GM23338 (cell line): ENCODE measurements around the gene CACNA1B. TPM values are rescaled to one million over a fixed set of nuclear protein-coding genes. Genes with fewer than 3 reads are reported as not detected.

Source experiments
- ATAC-seq: fragments of 200-7000 bp; cut with Tn5 transposase; 3 replicates; pipeline ENCODE4 v1.9.1; 2020
- DNase-seq: peaks from one replicate; pipeline ENCODE4 v3.0.0-alpha.2; 2015; ENCODE audit warnings: low spot score
- H2AFZ ChIP-seq: fragments of 200-600 bp; sonication (generic); 2 replicates; pipeline ENCODE4 v1.8.0; 2016; ENCODE audit warnings: antibody characterized with exemption, mild to moderate bottlenecking, moderate library complexity
- H3F3A ChIP-seq: fragments of 200-600 bp; sonication (generic); replicated peaks from 2 replicates; pipeline ENCODE4 v1.8.0; 2017; ENCODE audit warnings: antibody characterized with exemption, mixed run types, low read depth
- H3K27ac ChIP-seq: fragments of 200-600 bp; sonication (generic); 2 replicates; pipeline ENCODE4 v1.6.1; 2016; ENCODE audit warnings: low read depth
- H3K27me3 ChIP-seq: fragments of 200-600 bp; sonication (generic); 2 replicates; pipeline ENCODE4 v1.8.0; 2016; ENCODE audit warnings: mild to moderate bottlenecking, mixed run types, moderate library complexity; ENCODE audit not compliant: insufficient read depth
- H3K36me3 ChIP-seq: fragments of 200-600 bp; sonication (generic); 2 replicates; pipeline ENCODE4 v1.8.0; 2016; ENCODE audit warnings: mild to moderate bottlenecking; ENCODE audit not compliant: insufficient read depth
- H3K4me1 ChIP-seq: fragments of 200-600 bp; sonication (generic); 2 replicates; pipeline ENCODE4 v1.8.0; 2016; ENCODE audit warnings: mild to moderate bottlenecking, moderate library complexity; ENCODE audit not compliant: insufficient read depth
- H3K4me2 ChIP-seq: fragments of 200-600 bp; sonication (generic); 2 replicates; pipeline ENCODE4 v1.7.1; 2017; ENCODE audit warnings: mixed run types
- H3K4me3 ChIP-seq: fragments of 200-600 bp; sonication (generic); 2 replicates; pipeline ENCODE4 v1.6.1; 2016; ENCODE audit warnings: mixed run types
- H3K79me2 ChIP-seq: fragments of 200-600 bp; sonication (generic); replicated peaks from 2 replicates; pipeline ENCODE4 v1.8.0; 2017; ENCODE audit warnings: mild to moderate bottlenecking; ENCODE audit not compliant: insufficient read depth
- H3K9me2 ChIP-seq: fragments of 200-600 bp; sonication (generic); 2 replicates; pipeline ENCODE4 v1.8.0; 2017; ENCODE audit not compliant: insufficient read depth
- H4K20me1 ChIP-seq: fragments of 200-600 bp; sonication (generic); replicated peaks from 2 replicates; pipeline ENCODE4 v1.8.0; 2017; ENCODE audit warnings: mild to moderate bottlenecking; ENCODE audit not compliant: insufficient read depth
- H3K27ac Mint-ChIP-seq: 2 replicates; pipeline ENCODE4 v1.8.0; 2020; ENCODE audit warnings: inconsistent platforms, mild to moderate bottlenecking, moderate library complexity, mixed read lengths
- H3K27me3 Mint-ChIP-seq: 3 replicates; pipeline ENCODE4 v1.8.0; 2022; ENCODE audit warnings: low read depth, mild to moderate bottlenecking, moderate library complexity, mixed read lengths, inconsistent platforms; ENCODE audit not compliant: insufficient read depth, poor library complexity
- H3K36me3 Mint-ChIP-seq: 3 replicates; pipeline ENCODE4 v1.8.0; 2021; ENCODE audit warnings: low read depth, mild to moderate bottlenecking, inconsistent platforms, moderate library complexity, mixed read lengths
- H3K4me1 Mint-ChIP-seq: 3 replicates; pipeline ENCODE4 v1.8.0; 2020; ENCODE audit warnings: mild to moderate bottlenecking, inconsistent platforms, mixed read lengths
- H3K4me3 Mint-ChIP-seq: 3 replicates; pipeline ENCODE4 v1.8.0; 2021; ENCODE audit warnings: moderate library complexity, mild to moderate bottlenecking, inconsistent platforms, mixed read lengths
- H3K9me3 Mint-ChIP-seq: 3 replicates; pipeline ENCODE4 v1.8.0; 2020; ENCODE audit warnings: moderate library complexity, mild to moderate bottlenecking, inconsistent platforms, mixed read lengths
- CREB1 ChIP-seq: fragments of 250-450 bp; sonication (Bioruptor Pico); IDR thresholded peaks from 2 replicates; pipeline ENCODE4 v1.5.0; 2020; ENCODE audit warnings: low read depth, mild to moderate bottlenecking, moderate library complexity
- CTCF ChIP-seq, 2 experiments: fragments of 200-600 bp in 1 of 2; sonication (generic) in 1 of 2; conservative IDR thresholded peaks; 2 replicates each; pipeline versions ENCODE4 v1.5.1 to v1.6.1; 2016 to 2017; ENCODE audit warnings: antibody characterized with exemption in 2 of 2, low read depth in 2 of 2, mild to moderate bottlenecking in 2 of 2, moderate library complexity in 1 of 2
- ETS1 ChIP-seq: IDR thresholded peaks from 2 replicates; pipeline ENCODE4 v1.6.1; 2016; ENCODE audit warnings: antibody characterized with exemption
- EZH2 ChIP-seq: fragments of 200-600 bp; sonication (generic); IDR thresholded peaks from one replicate; pipeline ENCODE4 v1.8.0; 2017; ENCODE audit warnings: antibody characterized with exemption, mild to moderate bottlenecking, low read depth; ENCODE audit not compliant: unreplicated experiment
- EZH2phosphoT487 ChIP-seq: fragments of 200-600 bp; sonication (generic); IDR thresholded peaks from one replicate; pipeline ENCODE4 v1.8.1; 2018; ENCODE audit warnings: antibody characterized with exemption; ENCODE audit not compliant: unreplicated experiment
- JUNB ChIP-seq: IDR thresholded peaks from one replicate; pipeline ENCODE4 v1.6.1; 2016; ENCODE audit warnings: antibody characterized with exemption; ENCODE audit not compliant: unreplicated experiment
- NANOG ChIP-seq: IDR thresholded peaks from 2 replicates; pipeline ENCODE4 v1.6.1; 2016; ENCODE audit warnings: antibody characterized with exemption, borderline replicate concordance
- POLR2AphosphoS5 ChIP-seq: IDR thresholded peaks from 2 replicates; pipeline ENCODE4 v1.6.1; 2016; ENCODE audit warnings: antibody characterized with exemption, low read depth
- REST ChIP-seq: IDR thresholded peaks from one replicate; pipeline ENCODE4 v1.6.1; 2018; ENCODE audit warnings: antibody characterized with exemption; ENCODE audit not compliant: unreplicated experiment
- STAT1 ChIP-seq: IDR thresholded peaks from one replicate; pipeline ENCODE4 v1.6.1; 2016; ENCODE audit warnings: antibody characterized with exemption; ENCODE audit not compliant: unreplicated experiment
- ZNF114 ChIP-seq: fragments of 250-450 bp; sonication (Bioruptor Pico); IDR thresholded peaks from 2 replicates; pipeline ENCODE4 v1.5.0; 2020; ENCODE audit warnings: mild to moderate bottlenecking, moderate library complexity
- ZNF331 ChIP-seq: fragments of 250-450 bp; sonication (Bioruptor Pico); IDR thresholded peaks from 2 replicates; pipeline ENCODE4 v1.5.0; 2020; ENCODE audit warnings: low read depth, mild to moderate bottlenecking, moderate library complexity
- ZNF462 ChIP-seq: fragments of 250-450 bp; sonication (Bioruptor Pico); IDR thresholded peaks from 2 replicates; pipeline ENCODE4 v1.5.0; 2020; ENCODE audit warnings: mild to moderate bottlenecking, moderate library complexity
- polyA plus RNA-seq: library from polyadenylated mRNA; unstranded; fragments of >200 nt; fragmentation: Nextera tagmentation; extraction: Ambion mirVana; gene quantifications from 2 replicates; pipeline ENCODE4 v1.2.1, GENCODE V29; 2016
- total RNA-seq: library from RNA; depleted of rRNA; stranded (reverse); fragments of >200 nt; shearing (Covaris generic); gene quantifications from 2 replicates; pipeline ENCODE4 v1.2.3, GENCODE V29; 2014

Gene CACNA1B
- total and polyA plus RNA-seq, 2 experiments from 2014 or later, result 1.1 to 10.4 TPM

- ATAC-seq (no peak), DNase-seq (no peak)
- 0 out of 2 replicates have a peak, but pooled peaks cover 2% of the 10 kb centered on the region for H3F3A ChIP-seq
- no peaks in the 10 kb centered on the region for H3K9me2 ChIP-seq
- H3K79me2 ChIP-seq, result no peaks in the 10 kb centered on the region
- TF ChIP-seq ETS1 (no peak), ZNF331 (CRISPR knock-in tag) (no peak), REST (no peak), ZNF114 (CRISPR knock-in tag) (no peak), CTCF (conservative IDR thresholded peaks at IDR 0.05; ENCODE audit: low read depth in 2 of 2) (no peak), STAT1 (no peak), JUNB (no peak), CREB1 (CRISPR knock-in tag) (no peak), ZNF462 (CRISPR knock-in tag) (no peak), EZH2 (no peak), EZH2phosphoT487 (no peak), POLR2AphosphoS5 (no peak), NANOG (no peak)
- peaks cover 70% of the 10 kb centered on the region for H3K36me3 Mint-ChIP-seq
- peaks cover 78% of the 10 kb centered on the region for H3K9me3 Mint-ChIP-seq
- no peaks in the 10 kb centered on the region for H3K4me1 ChIP-seq
- H2AFZ ChIP-seq, result no peak overlapping the region
- peaks cover 28% of the 10 kb centered on the region for H3K27me3 Mint-ChIP-seq
- H3K36me3 ChIP-seq, result peaks cover 4% of the 10 kb centered on the region; the same call in 1 of the 2 replicates
- no peak overlapping the region for H3K4me3 Mint-ChIP-seq
- H3K27me3 ChIP-seq, result no peaks in the 10 kb centered on the region
- H3K27ac Mint-ChIP-seq, result no peak overlapping the region
- no peak overlapping the region for H3K4me2 ChIP-seq
- no peak overlapping the region for H3K4me3 ChIP-seq
- no peaks in the 10 kb centered on the region for H4K20me1 ChIP-seq
- H3K4me1 Mint-ChIP-seq, result no peaks in the 10 kb centered on the region
- H3K27ac ChIP-seq, result no peak overlapping the region
Measured at GRCh38 chr9:138123086-138123485, 245.5 kb downstream of the CACNA1B start.
